ENCODE results near the gene BMPR1A.

- TF ChIP-seq TAF1 (IDR thresholded peaks at IDR 0.05; ENCODE audit: borderline replicate concordance, insufficient read depth, low read length) (no peak), SIN3A (IDR thresholded peaks at IDR 0.05; ENCODE audit: borderline replicate concordance, insufficient read depth, low read length) (no peak), REST (IDR thresholded peaks at IDR 0.05; ENCODE audit: insufficient read depth in 1 of 2, low read depth in 2 of 2, low read length in 2 of 2) (no peak)
Measured at GRCh38 chr10:86729677-86730076, 26.7 kb upstream of the BMPR1A start.
